H1 (cell line): Measurements from ENCODE around the gene THBD. TPM values are rescaled to one million over a fixed set of nuclear protein-coding genes. Genes with fewer than 3 reads are reported as not detected.

Source experiments
- CTCF ChIA-PET: fragments of 300-600 bp; sonication (Branson Sonifier 250); formaldehyde crosslinking; loops from one replicate; lab custom pipeline; 2021; ENCODE audit not compliant: partially characterized antibody; lab: Charles Lee
- POLR2A ChIA-PET: fragments of 300-600 bp; sonication (Branson Sonifier 250); formaldehyde crosslinking; loops from one replicate; lab custom pipeline; 2021; ENCODE audit warnings: inconsistent platforms; ENCODE audit not compliant: partially characterized antibody; lab: Charles Lee
- DNase-seq, 2 experiments: peaks; one replicate each; pipeline versions ENCODE4 v3.0.0 to v3.0.0-alpha.2; 2010 to 2022; ENCODE audit warnings: low spot score in 2 of 2, low read depth in 1 of 2, mixed read lengths in 1 of 2
- FAIRE-seq: peaks from 2 replicates; lab custom pipeline; 2011; peaks lifted over from hg19 to GRCh38; lab: Jason Lieb, UNC
- H2AFZ ChIP-seq: 2 replicates; pipeline ENCODE4 v1.8.1; 2012; ENCODE audit warnings: low read length, inconsistent platforms
- H2AK5ac ChIP-seq: 2 replicates; pipeline ENCODE4 v1.6.1; 2013; ENCODE audit warnings: low read depth, low read length
- H2BK120ac ChIP-seq: replicated peaks from 2 replicates; pipeline ENCODE3; 2013; ENCODE audit warnings: low read depth, low read length, inconsistent platforms
- H2BK12ac ChIP-seq: 2 replicates; pipeline ENCODE4 v1.6.1; 2013; ENCODE audit warnings: low read depth, low read length
- H2BK15ac ChIP-seq: 2 replicates; pipeline ENCODE4 v1.6.1; 2013; ENCODE audit warnings: low read length
- H2BK20ac ChIP-seq: 2 replicates; pipeline ENCODE4 v1.6.1; 2013; ENCODE audit warnings: low read length
- H2BK5ac ChIP-seq: 2 replicates; pipeline ENCODE4 v1.6.1; 2013; ENCODE audit warnings: low read depth, low read length
- H3K14ac ChIP-seq: 2 replicates; pipeline ENCODE4 v1.6.1; 2013; ENCODE audit warnings: inconsistent platforms; ENCODE audit not compliant: insufficient read length
- H3K18ac ChIP-seq: 2 replicates; pipeline ENCODE4 v1.6.1; 2013; ENCODE audit warnings: low read length; ENCODE audit errors: extremely low read depth
- H3K23ac ChIP-seq: 2 replicates; pipeline ENCODE4 v1.6.1; 2013; ENCODE audit warnings: inconsistent platforms; ENCODE audit not compliant: insufficient read length
- H3K23me2 ChIP-seq: 2 replicates; pipeline ENCODE4 v1.6.1; 2013; ENCODE audit warnings: low read depth, low read length
- H3K27ac ChIP-seq: 2 replicates; pipeline ENCODE4 v1.6.1; 2011; ENCODE audit warnings: low read depth, low read length, inconsistent platforms
- H3K27me3 ChIP-seq, 4 experiments: replicated peaks in 1 of 4; 1 replicate in 1 of 4; 2 replicates in 3 of 4; pipeline versions ENCODE4 v1.6.1 to v1.8.1; 2011 to 2013; ENCODE audit warnings: low read length in 3 of 4, mild to moderate bottlenecking in 3 of 4, inconsistent platforms in 2 of 4, mixed read lengths in 2 of 4, moderate library complexity in 1 of 4; ENCODE audit not compliant: control insufficient read depth in 3 of 4, insufficient read depth in 3 of 4; ENCODE audit errors: extremely low read depth in 1 of 4
- H3K36me3 ChIP-seq, 4 experiments: 2 replicates each; pipeline versions ENCODE4 v1.6.1 to v1.8.1; 2011 to 2013; ENCODE audit warnings: mild to moderate bottlenecking in 4 of 4, low read length in 3 of 4, moderate library complexity in 2 of 4, control low read depth in 1 of 4, inconsistent platforms in 1 of 4; ENCODE audit not compliant: insufficient read depth in 4 of 4, control insufficient read depth in 2 of 4
- H3K4ac ChIP-seq: replicated peaks from 2 replicates; pipeline ENCODE3; 2013; ENCODE audit warnings: low read length, low read depth, mixed read lengths, inconsistent platforms; ENCODE audit not compliant: insufficient read length
- H3K4me1 ChIP-seq, 4 experiments: replicated peaks in 1 of 4; 1 replicate in 1 of 4; 2 replicates in 3 of 4; pipeline versions ENCODE4 v1.6.1 to v1.8.1; 2011 to 2013; ENCODE audit warnings: low read length in 3 of 4, inconsistent platforms in 2 of 4, mixed read lengths in 1 of 4; ENCODE audit not compliant: insufficient read depth in 4 of 4, control insufficient read depth in 3 of 4
- H3K4me2 ChIP-seq, 2 experiments: 2 replicates each; pipeline versions ENCODE4 v1.6.1 to v1.8.1; 2011 to 2013; ENCODE audit warnings: low read depth in 2 of 2, low read length in 2 of 2, control low read depth in 1 of 2, inconsistent platforms in 1 of 2, mild to moderate bottlenecking in 1 of 2; ENCODE audit not compliant: insufficient read depth in 1 of 2
- H3K4me3 ChIP-seq, 4 experiments: fragments of 200-600, 300-600 bp in 1 of 4; sonication (generic), shearing (Covaris generic), sonication (Bioruptor Twin) in 1 of 4; 2 replicates each; pipeline versions ENCODE4 v1.5.1 to v1.8.1; 2011 to 2016; ENCODE audit warnings: low read length in 4 of 4, low read depth in 3 of 4, control low read depth in 2 of 4, inconsistent platforms in 2 of 4, mild to moderate bottlenecking in 2 of 4, mixed read lengths in 1 of 4, moderate library complexity in 1 of 4; ENCODE audit not compliant: insufficient read depth in 2 of 4; ENCODE audit errors: extremely low read depth in 1 of 4
- H3K56ac ChIP-seq: replicated peaks from 2 replicates; pipeline ENCODE3; 2013; ENCODE audit warnings: low read depth, mild to moderate bottlenecking, mixed read lengths, low read length, inconsistent platforms; ENCODE audit not compliant: insufficient read length
- H3K79me1 ChIP-seq: 2 replicates; pipeline ENCODE4 v1.6.1; 2013; ENCODE audit warnings: low read depth, low read length, control low read depth
- H3K79me2 ChIP-seq, 2 experiments: 2 replicates each; pipeline versions ENCODE4 v1.6.1 to v1.8.1; 2012 to 2013; ENCODE audit warnings: low read length in 2 of 2, mild to moderate bottlenecking in 2 of 2, inconsistent platforms in 1 of 2; ENCODE audit not compliant: insufficient read depth in 2 of 2, control insufficient read depth in 1 of 2
- H3K9ac ChIP-seq, 4 experiments: replicated peaks in 1 of 4; 1 replicate in 1 of 4; 2 replicates in 3 of 4; pipeline versions ENCODE4 v1.6.1 to v1.8.1; 2011 to 2013; ENCODE audit warnings: low read depth in 3 of 4, low read length in 3 of 4, control low read depth in 2 of 4, mild to moderate bottlenecking in 2 of 4, moderate library complexity in 2 of 4, inconsistent platforms in 1 of 4; ENCODE audit errors: extremely low read depth in 1 of 4
- H3K9me3 ChIP-seq, 2 experiments: 2 replicates each; pipeline versions ENCODE4 v1.6.1 to v1.8.1; 2012 to 2013; ENCODE audit warnings: mild to moderate bottlenecking in 2 of 2, moderate library complexity in 2 of 2, control low read depth in 1 of 2, inconsistent platforms in 1 of 2, low read depth in 1 of 2, low read length in 1 of 2, mixed read lengths in 1 of 2; ENCODE audit not compliant: insufficient read depth in 2 of 2
- H4K20me1 ChIP-seq, 2 experiments: replicated peaks in 1 of 2; 2 replicates each; pipeline versions ENCODE3 to v1.8.1; 2011 to 2013; ENCODE audit warnings: inconsistent platforms in 2 of 2, low read length in 2 of 2, mild to moderate bottlenecking in 1 of 2; ENCODE audit not compliant: insufficient read depth in 2 of 2, control insufficient read depth in 1 of 2
- H4K5ac ChIP-seq: 2 replicates; pipeline ENCODE4 v1.6.1; 2013; ENCODE audit warnings: low read length, low read depth, mixed read lengths, inconsistent platforms; ENCODE audit not compliant: insufficient read length
- H4K8ac ChIP-seq: 2 replicates; pipeline ENCODE4 v1.8.0; 2013; ENCODE audit warnings: mild to moderate bottlenecking, moderate library complexity, low read length, inconsistent platforms; ENCODE audit not compliant: insufficient read depth; ENCODE audit errors: extremely low read depth
- H4K91ac ChIP-seq: replicated peaks from 2 replicates; pipeline ENCODE3; 2013; ENCODE audit warnings: low read length, mixed read lengths, inconsistent platforms; ENCODE audit not compliant: insufficient read length
- ATF2 ChIP-seq: IDR thresholded peaks from 2 replicates; pipeline ENCODE4 v1.6.1; 2012; ENCODE audit warnings: low read length, inconsistent platforms
- BCL11A ChIP-seq, 2 experiments: IDR thresholded peaks; one replicate each; pipeline ENCODE4 v1.6.1; 2011; ENCODE audit warnings: low read depth in 2 of 2, low read length in 2 of 2, mild to moderate bottlenecking in 2 of 2
- BRCA1 ChIP-seq: IDR thresholded peaks from 2 replicates; pipeline ENCODE4 v1.6.1; 2012; ENCODE audit warnings: low read depth, low read length, improper control_type of control experiment
- CEBPB ChIP-seq: IDR thresholded peaks from 2 replicates; pipeline ENCODE4 v1.6.1; 2012; ENCODE audit warnings: low read depth, low read length
- CREB1 ChIP-seq: IDR thresholded peaks from 2 replicates; pipeline ENCODE4 v1.6.1; 2012; ENCODE audit warnings: inconsistent platforms
- JUN ChIP-seq: IDR thresholded peaks from 2 replicates; pipeline ENCODE4 v1.6.1; 2011; ENCODE audit warnings: low read depth, mild to moderate bottlenecking, improper control_type of control experiment, low read length
- POLR2AphosphoS5 ChIP-seq: IDR thresholded peaks from 2 replicates; pipeline ENCODE4 v1.6.1; 2011; ENCODE audit warnings: low read depth, low read length
- RBBP5 ChIP-seq: IDR thresholded peaks from 2 replicates; pipeline ENCODE4 v1.7.1; 2012; ENCODE audit warnings: low read depth, mild to moderate bottlenecking, inconsistent platforms, low read length, moderate library complexity, borderline replicate concordance
- RNF2 ChIP-seq: fragments of 200-900, 300-1000 bp; sonication (generic); IDR thresholded peaks from 2 replicates; pipeline ENCODE4 v1.7.1; 2016; ENCODE audit warnings: borderline replicate concordance, low read depth, mild to moderate bottlenecking, antibody characterized with exemption, low read length; ENCODE audit not compliant: poor library complexity, severe bottlenecking; ENCODE audit errors: missing control alignments
- SP2 ChIP-seq: IDR thresholded peaks from 2 replicates; pipeline ENCODE4 v1.6.1; 2012; ENCODE audit warnings: mild to moderate bottlenecking, low read length, inconsistent platforms
- TEAD4 ChIP-seq: IDR thresholded peaks from 2 replicates; pipeline ENCODE4 v1.6.1; 2012; ENCODE audit warnings: low read depth, low read length, inconsistent platforms, mixed read lengths
- ZNF274 ChIP-seq: IDR thresholded peaks from 2 replicates; pipeline ENCODE4 v1.7.0; 2012; ENCODE audit warnings: low read length, borderline replicate concordance; ENCODE audit errors: extremely low read depth
- WGBS, 2 experiments: shearing (Covaris generic) in 1 of 2; methylation state at CpG; one replicate each; pipeline versions ENCODE4 v1.1.6 to v1.1.7; 2013 to 2015; ENCODE audit warnings: low lambda C conversion rate in 2 of 2, mixed read lengths in 2 of 2, inconsistent platforms in 1 of 2, low coverage in 1 of 2, missing lambda C conversion rate in 1 of 2; ENCODE audit not compliant: insufficient replicate concordance in 2 of 2, insufficient coverage in 1 of 2, insufficient read length in 1 of 2; ENCODE audit errors: extremely low coverage in 1 of 2, missing lambda C conversion rate in 1 of 2; 5-methylcytosine and 5-hydroxymethylcytosine counted together
- polyA plus RNA-seq, 7 experiments: library from polyadenylated mRNA; depleted of rRNA in 3 of 7; stranded (reverse) in 5 of 7; unstranded in 2 of 7; fragments of >200 nt in 5 of 7; fragments of 200-250 nt in 2 of 7; gene quantifications; 1 replicate in 5 of 7; 2 replicates in 1 of 7; 4 replicates in 1 of 7; pipeline versions ENCODE4 v1.2.1 to v1.2.3, GENCODE V29; 2011 to 2013; ENCODE audit warnings: missing spikeins in 2 of 7, mixed read lengths in 2 of 7
- total RNA-seq: library from RNA; stranded (reverse); fragmentation: NEBNext Ultra II Directional; extraction: Animal tissue kit (Norgen Biotek cat#: 25700); gene quantifications from 2 replicates; pipeline ENCODE4 v1.2.1, GENCODE V29; 2021

Gene THBD
- total and polyA plus RNA-seq, 2 of the 8 experiments (the other 6 are each of a cell fraction or from before 2014, with no cell fraction given) = 0.21 to 0.43 TPM

- no peak overlapping the region for H3K56ac ChIP-seq
- H3K4me3 ChIP-seq = no peak overlapping the region
- H3K23me2 ChIP-seq = no peaks in the 10 kb centered on the region
- DNase-seq (no peak), FAIRE-seq (no peak)
- TF ChIP-seq CREB1 = no peak
- TF ChIP-seq RBBP5 = no peak
- no peak for TF ChIP-seq CEBPB
- TF ChIP-seq POLR2AphosphoS5 = no peak
- no peak for TF ChIP-seq RNF2
- no peak for TF ChIP-seq JUN
- TF ChIP-seq BRCA1 = no peak
- TF ChIP-seq TEAD4 = no peak
- TF ChIP-seq BCL11A (IDR thresholded peaks at IDR 0.05; ENCODE audit: low read depth in 2 of 2, low read length in 2 of 2) = no peak
- no peak for TF ChIP-seq SP2
- no peak for TF ChIP-seq ZNF274
- TF ChIP-seq ATF2 = no peak
- no peaks in the 10 kb centered on the region for H3K27me3 ChIP-seq
- ChIA-PET POLR2A (no interaction called here), CTCF (interaction anchor here (1.2 to 1.8 kb wide), 4 partner anchors 21 to 308 kb away, joined by 3 to 7 read pairs (median 4); no protein-coding TSS in a partner anchor)
- H3K9me3 ChIP-seq = no peaks in the 10 kb centered on the region
- no peak overlapping the region for H2BK12ac ChIP-seq
- H4K20me1 ChIP-seq = no peaks in the 10 kb centered on the region
- 82% methylated on average over 6 of the region's 6 CpGs; no CpG with 5 or more reads in 1 of the 2 experiments for WGBS, 2 experiments
- H4K8ac ChIP-seq = no peak overlapping the region
- no peaks in the 10 kb centered on the region for H3K79me2 ChIP-seq
- no peak overlapping the region for H3K27ac ChIP-seq
- no peak overlapping the region for H2BK5ac ChIP-seq
- no peak overlapping the region for H2AK5ac ChIP-seq
- H3K36me3 ChIP-seq = no peaks in the 10 kb centered on the region
- no peak overlapping the region for H2BK120ac ChIP-seq
- H4K91ac ChIP-seq = no peak overlapping the region
- H2BK15ac ChIP-seq = no peak overlapping the region
- H3K9ac ChIP-seq = no peak overlapping the region
- no peak overlapping the region for H3K14ac ChIP-seq
- no peak overlapping the region for H3K23ac ChIP-seq
- no peaks in the 10 kb centered on the region for H3K79me1 ChIP-seq
- H2AFZ ChIP-seq = no peak overlapping the region
- no peak overlapping the region for H3K4ac ChIP-seq
- H2BK20ac ChIP-seq = no peak overlapping the region
- H3K4me2 ChIP-seq = no peak overlapping the region
- no peaks in the 10 kb centered on the region for H3K4me1 ChIP-seq
- no peak overlapping the region for H3K18ac ChIP-seq
- no peak overlapping the region for H4K5ac ChIP-seq
Measured at GRCh38 chr20:23000232-23000947, 49.1 kb downstream of the THBD start.
